GM21825 (cell line): Measurements from ENCODE around the gene CELSR1.

ENCODE experiments used
- ATAC-seq: cut with Tn5 transposase; IDR thresholded peaks from one replicate; pipeline ENCODE4 v1.9.1; 2021; ENCODE audit warnings: mild to moderate bottlenecking, moderate library complexity; ENCODE audit not compliant: unreplicated experiment

CELSR1 gene

DNA sequence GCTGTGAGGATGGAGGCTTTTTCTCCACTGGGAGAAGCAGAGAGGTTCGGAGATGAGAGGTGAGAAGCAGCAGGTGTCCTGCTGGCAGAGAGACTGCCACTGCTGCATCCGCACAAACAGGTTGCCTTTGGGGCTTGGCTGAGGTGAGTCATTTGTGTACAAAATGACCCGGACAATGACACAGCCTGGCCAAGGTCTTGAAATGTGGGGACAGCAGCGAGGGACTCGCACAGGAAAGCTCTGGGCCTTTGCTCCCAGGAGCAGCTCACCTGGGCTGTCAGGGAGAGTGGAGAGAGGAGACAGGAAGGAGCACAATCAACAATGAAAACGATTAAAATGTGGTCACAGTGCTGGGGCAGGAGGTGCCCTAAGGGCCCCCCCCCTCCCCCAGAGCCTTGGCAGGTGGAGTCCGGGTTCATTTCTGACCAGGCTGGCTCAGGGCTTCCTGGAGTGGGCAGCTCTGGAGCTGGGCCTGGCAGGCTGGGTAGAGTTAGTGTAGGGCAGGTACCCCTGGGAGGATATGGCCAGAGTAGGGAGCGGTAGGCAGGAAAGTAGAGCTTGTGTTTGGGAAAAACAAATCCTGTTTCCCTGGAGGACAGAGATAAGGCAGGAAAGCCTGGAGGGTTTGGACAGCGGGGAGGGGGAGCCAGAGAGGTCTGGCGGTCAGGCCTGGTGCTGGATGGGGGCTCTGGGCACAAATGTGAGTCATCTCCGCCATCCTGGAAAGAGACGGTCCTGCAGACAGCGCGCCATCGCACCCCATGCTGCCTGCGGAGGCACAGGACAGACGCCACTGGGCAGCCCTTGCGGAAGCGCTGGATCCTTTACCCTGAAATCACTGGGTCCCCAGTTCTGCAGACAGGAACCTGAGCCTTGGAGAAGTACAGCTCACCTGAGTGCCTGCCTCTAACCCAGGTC, 37.8 kb upstream of the CELSR1 start:
- ATAC-seq, result no peak

DNA sequence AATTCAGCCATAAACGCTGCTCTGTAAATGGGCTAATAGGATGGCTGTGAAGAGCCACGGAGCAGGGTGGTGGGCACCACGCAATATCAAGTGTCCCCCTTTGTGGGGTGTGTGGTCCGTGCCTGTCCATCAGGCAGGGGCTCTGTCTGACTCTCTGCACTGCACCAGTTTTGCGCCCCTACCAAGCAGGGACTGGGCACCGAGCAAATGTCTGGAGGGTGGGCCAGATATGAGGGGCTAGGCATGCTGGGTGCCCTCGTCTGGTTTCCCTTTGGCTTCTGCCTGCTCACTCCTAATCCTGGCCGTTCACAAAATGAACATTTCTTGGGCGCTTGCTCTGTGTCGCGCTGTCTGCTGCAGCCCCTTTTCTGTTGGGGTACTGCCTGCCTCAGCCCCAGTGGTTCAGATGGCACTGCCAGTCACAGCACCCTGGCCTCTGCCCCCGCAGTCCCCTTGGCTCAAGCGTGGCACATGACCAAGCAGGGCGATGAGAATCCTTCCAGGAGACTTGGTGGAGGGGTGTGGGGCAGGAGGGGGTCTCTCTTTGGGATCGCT, 37.1 kb upstream of the CELSR1 start:
- no peak for ATAC-seq

DNA sequence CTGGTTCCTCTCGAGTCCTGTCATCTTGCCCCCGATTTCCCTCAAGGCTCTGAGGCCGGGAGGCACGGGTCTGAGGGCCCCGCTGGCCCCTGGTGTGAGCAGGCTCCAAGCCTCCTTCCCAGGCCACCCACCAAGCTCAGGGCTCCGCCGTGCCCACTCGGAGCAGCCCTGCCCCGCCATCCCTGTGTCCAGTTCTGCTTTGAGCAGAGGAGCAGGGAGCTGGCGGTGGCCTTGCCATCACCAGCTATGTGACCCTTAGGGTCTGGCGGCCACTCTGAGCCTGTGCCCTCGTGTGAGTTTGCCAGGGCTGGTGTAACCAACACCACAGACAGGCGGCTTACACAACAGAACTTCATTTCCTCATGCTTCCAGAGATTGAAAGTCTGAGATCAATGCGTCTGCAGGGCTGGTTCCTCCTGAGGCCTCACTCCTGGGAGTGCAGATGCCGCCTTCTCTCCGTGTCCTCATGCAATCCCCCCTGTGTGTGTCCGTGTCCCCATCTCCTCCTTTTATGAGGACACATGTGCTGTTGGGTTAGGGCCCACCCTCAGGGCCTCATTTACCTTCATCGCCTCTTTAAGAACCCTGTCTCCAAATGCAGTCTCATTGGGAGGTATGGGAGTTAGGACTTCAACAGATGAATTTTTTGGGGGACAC, 36.5 kb upstream of the CELSR1 start:
- ATAC-seq, result no peak

DNA sequence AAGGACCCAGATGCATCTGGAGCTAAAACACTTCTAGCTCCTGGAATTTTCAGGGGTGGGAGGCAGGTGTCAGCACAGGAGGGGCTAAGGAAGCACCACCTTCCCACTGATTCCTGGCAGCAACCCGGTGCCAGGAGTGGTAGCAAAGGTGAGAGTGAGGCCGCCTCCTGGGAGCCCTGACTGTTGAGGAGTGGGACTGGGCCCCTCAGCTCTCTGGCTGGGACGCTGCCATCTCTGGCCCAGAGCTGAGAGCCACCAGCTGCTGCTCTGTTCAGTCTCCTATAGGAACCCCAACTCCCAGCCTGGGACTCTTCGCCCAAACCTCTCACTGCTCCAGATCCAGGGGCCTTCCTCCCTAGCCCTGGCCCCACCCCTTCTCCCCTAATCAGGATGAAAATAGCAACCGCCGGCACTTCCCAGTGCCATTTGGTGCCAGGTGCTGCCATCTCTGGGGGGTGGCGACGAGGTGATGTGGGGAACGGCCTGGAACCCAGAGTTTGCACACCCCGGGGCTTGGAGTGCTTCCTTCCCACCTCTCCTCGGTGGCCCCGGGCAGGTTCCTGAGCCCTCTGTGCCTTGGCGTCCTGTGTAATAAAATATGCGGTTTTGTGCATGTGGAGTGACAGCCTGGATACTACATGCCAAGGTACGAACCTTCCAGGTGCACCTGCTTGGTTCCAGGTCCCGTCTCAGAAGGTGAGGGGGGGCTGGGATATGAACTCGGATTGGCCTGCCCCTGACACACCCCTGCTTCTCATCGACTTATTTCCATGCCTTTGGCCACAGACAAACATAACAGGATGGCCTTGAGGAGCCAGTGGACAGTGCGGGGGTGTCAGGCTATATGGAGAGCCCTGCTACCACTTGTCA, 35.7 kb upstream of the CELSR1 start:
- no peak for ATAC-seq

DNA sequence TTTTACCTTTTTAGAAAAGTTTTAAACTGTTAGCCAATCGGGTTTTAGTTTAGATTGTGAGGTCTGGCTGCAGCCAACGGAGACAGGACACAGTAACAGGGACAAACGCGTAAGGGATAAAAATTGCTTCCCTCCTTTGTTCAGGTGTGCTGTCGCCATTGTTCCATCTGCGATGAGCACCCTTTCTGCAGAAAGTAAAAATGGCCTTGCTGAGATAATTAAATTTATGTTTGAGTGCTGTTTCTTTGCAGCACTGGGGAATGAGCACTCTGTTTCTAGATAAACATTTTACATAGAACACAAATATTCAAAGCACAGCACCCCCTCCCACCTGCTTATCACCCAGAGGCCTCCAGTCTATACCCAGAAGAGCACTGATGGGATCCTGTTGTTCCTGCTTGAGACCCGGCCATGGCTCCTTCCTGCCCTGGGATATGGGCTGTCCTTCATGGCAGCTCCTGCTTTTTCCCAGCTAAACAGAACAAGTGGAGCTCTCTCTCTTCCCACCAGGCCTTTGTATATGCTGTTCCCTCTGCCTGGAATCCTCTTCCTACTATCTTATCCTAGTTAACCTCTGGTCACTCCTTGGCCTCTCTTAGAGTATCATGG, 34.3 kb upstream of the CELSR1 start:
- ATAC-seq, result no peak

DNA sequence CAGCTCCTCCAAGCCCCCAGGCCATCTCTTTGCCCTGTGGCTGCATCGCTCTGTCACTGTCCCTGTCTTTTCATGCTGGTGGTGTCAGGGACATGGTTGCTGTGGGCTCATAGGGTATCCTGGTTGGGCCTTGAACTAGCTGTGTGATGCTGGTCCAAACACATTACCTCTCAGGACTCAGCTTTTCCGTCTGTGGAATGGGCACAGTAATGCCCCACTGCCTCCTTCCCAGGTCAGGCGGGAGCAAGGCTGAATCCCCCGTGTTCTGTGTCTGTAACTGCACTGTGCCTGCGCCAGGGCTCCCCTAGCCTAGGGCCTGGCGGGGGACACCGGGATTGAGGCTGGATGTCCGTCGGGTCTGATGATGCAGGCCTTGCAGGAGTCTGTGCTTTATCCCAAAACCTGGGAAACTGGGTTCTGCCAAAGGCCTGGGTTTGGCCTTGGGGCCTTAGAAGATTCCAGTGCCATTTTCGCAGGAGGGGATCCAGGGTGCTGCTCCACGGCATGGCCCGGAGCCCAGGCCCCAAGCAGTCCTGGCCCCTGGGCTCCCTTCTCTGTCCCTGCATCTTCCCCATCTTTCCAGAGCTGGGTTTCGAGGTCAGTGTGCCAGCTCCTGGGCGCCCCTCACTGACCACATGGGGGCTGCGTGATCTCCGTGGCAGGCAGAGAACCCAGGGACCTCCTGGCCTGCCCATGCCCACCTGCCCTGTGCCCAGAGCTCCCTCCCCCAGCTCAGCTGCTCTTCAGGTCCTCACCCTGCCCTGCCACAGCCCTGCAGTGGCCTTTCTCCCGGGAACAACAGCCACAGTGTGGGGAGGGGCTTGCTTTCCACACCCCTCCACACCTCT, 32.7 kb upstream of the CELSR1 start:
- no peak for ATAC-seq

DNA sequence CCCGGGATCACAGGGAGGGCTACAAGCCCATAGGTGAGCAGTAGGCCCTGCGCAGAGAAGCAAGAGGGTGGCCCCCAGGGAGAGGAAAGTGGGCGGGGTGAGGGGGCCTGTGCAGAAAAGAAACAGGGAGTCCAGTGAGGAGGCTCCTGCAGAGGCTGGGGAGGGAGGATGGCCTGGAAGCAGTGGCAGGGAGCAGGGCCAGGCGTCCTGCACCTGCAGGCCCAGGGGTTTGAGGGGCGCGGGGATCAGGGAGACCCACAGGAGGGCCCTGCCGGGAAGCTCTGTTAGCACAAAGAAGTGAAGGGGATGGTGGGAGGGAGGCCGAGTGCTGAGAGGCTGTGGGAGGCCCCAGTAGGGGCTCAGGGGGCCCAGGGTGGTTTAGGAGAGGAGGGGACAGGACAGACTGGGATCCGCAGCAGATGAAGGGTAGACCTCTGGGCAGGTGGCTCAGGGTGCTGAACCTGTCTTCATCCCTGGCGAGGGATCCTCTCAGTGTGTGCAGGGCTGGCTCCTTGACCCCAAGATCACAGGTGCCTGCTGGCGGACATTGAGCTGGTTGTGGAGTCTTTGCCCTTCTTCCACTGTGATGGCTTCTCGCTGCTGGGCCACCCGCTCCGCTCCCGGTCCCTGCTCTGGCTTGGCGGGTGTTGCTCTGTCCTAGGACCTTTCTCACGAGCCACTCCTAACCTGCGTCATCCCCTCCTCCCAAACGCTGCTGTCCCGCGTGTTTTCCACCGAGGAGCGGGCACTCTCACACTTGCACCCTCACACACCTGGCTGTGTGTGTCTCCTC, 31.8 kb upstream of the CELSR1 start:
- ATAC-seq, result no peak

DNA sequence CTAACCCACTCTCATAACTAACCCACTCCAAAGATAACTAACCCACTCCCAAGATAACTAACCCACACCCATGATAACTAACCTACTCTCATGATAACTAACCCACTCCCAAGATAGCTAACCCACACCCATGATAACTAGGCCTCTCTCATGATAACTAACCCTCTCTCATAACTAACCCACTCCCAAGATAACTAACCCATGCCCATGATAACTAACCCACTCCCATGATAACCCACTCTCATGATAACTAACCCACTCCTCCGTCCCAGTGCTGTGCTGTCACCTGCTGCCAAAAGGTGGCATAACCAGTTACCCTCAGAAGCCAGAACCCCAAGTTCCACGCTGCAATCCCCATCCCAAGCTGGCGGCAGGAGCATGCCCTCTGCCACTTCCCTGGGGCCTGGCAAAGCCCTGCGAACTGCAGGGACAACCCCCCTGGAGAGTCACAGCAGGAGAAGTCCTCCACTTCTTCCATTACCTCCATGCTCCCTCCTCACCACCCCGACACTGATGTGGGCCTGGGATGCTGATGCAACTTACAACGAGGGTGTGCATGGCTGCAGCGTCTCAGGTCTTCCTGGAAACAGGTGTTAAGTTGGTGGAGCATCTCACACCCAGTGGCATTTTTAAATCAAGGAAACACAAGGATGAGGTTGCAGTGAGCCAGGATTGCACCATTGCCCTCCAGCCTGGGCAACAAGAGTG, 30.8 kb upstream of the CELSR1 start:
- no peak for ATAC-seq

DNA sequence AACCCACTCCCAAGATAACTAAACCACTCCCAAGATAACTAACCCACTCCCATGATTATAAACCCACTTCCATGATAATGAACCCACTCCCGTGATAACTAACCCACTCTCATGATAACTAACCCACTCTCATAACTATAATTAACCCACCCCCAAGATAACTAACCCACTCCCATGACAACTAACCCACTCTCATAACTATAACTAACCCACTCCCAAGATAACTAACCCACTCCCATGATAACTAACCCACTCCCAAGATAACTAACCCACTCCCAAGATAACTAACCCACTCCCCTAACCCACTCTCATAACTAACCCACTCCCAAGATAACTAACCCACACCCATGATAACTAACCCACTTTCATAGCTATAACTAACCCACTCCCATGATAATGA, 30.1 kb upstream of the CELSR1 start:
- no peak for ATAC-seq

DNA sequence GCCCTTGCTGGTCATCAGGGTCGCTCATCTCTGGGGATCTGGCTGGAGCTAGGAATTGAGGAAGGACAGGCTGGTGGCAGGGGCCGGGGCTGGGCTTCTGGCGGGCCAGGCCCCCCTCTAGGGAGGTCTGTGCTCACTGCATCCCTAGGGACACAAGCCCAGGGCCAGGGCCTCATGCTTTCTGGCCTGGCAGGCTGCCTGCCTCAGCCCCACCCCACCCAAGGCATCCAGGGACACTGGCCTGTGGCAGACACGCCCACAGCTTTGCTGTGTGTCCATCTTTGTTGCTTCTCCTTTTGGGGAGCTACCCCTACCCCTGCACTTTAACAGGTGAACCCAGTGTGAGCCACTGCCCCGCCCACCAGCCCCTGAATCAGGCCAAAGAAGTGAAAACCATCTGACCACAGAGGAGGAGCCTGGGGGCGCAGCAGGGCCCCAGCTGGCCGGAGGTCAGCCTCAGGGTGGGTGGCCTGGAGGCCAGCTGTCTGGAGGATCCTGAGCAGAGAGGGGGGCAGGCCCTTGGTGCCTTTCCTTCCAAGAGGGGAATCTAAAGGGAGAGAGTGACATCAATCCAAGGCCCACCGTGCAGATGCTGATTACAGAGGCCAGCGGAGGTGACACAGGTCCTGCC, 26.8 kb upstream of the CELSR1 start:
- no peak for ATAC-seq

DNA sequence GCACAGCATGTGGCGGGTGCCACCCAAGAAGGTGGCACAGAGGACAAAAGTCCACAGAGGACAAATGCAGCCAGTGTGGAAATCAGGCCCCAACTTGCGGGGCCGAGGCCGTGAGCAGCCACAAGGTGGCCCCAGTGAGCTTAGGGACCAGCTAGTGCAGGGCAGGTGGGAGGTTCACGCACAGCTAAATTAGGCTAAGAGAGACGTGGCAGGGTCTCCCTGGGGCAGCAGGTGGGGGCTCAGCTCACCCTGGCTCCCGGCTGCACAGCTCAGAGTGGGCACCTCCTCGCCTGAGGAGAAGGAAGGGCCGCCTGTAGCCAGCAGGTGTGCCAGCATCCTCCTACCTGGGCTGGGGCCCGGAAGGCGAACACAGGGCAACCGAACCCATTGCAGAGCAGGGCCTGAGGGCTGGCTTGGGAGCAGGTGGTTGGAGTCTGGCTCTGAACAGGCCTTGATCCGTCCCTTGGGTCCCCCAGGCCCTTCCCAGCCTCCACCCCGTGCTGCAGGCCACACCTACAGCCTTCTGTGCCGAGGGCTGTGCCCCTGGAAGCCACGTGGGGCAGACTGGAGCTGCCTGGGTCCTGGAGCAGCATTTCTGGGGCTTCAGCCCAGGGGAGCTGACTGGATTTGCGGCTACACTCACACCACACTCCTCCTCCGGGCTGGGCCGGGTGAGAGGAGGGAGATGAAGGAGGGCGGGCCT, 26.1 kb upstream of the CELSR1 start:
- ATAC-seq, result no peak

DNA sequence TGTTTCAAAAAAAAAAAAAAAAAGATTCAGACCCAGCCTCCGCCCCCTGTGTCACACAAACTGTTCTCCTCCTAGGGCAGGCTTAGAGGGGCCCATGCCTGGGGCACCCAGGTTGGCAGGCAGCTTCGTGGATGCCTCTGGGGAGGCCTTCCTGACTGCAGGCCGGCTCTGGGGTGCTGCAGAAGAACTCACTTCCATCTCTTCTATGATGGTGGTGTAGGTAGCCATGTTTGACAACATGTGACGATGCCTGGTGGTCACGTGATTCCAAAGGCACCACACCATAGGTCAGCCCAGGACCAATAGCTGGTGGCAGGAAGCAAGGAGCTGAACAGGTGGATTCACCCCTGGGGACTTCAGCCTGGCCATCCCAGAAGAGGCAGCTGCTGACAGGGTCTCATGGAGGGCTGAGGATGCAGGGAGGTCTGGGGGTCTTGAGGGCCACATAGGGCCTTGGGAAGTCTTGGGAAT, 24.1 kb upstream of the CELSR1 start:
- no peak for ATAC-seq

DNA sequence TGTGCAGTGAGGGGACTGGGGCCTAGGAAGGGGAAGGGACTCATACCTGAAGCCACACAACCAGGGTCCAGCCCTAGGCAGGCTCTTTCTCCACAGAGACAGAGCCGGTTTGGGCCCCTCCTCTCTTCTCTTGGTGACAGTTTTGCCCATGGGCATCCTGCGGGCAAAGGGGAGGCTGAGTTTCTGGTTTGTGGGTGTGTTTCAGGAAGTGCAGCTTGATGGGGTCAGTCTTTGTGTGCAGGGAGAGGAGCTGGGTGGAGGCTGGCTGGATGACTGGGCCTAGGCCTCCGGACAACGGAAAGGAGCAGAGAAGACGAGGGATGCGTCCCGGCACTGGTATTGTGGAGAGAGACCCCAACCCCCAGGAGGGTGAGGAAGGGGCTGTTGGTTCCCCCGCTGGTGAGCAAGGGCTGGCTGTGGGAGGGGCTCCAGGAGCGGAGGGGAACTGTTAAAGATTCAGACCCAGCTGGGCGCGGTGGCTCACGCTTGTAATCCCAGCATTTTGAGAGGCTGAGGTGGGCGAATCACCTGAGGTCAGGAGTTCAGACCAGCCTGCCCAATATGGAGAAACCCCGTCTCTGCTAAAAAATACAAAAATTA, 23.4 kb upstream of the CELSR1 start:
- ATAC-seq, result no peak

DNA sequence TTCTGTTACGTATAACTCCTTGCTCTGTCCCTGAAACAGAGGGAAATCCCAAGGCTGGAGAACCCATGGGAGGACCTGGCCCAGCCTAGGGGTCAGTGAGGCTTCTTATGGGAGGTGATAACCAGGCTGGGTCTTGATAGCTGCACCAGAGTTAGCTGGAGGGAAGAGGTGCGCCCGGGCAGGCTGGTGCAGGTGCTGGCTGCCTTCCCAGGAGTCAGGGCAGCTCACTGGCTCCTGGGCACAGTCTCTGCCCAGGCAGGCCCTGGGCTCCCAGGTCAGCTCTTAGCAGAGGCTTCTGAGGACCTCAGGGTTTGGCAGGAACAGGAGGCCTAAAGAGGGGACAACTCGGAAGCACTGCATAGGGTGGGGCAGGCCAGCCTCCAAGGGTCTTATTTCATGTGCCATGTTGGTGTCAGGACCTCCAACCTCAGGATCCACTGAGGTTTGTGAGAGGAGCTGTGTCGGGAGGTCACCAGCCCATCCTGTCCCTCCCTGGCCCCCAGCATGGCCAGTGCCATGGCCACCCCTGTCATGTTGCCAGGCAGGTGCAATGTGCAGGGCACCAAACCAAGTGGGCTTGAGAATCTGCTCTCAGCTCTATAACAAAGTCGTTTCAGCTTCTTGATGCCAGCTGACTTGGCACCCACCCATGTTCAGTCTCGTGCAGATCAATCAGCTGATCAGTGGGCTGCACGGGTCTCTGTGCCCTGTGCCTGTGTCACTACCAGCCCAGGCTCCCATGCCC, 20.5 kb upstream of the CELSR1 start:
- ATAC-seq, result no peak

DNA sequence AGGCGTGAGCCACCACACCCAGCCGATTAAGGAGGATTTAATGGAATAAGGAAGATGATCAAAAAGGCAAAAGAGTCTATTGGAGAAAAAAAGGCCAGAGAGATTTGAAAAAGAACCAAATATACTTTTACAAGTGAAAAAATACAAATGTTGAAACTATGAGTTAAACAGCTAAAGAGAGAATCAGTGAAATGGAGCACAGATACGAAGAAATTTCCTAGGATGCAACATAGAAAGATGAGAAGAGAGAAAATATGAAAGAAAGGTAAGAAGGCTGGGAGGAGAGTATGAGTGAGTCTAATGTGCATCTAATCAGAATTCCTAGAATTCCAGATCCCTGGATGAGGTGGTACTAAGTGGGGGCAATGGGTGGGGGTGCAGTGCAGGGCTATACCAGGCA, 19.4 kb upstream of the CELSR1 start:
- no peak for ATAC-seq

DNA sequence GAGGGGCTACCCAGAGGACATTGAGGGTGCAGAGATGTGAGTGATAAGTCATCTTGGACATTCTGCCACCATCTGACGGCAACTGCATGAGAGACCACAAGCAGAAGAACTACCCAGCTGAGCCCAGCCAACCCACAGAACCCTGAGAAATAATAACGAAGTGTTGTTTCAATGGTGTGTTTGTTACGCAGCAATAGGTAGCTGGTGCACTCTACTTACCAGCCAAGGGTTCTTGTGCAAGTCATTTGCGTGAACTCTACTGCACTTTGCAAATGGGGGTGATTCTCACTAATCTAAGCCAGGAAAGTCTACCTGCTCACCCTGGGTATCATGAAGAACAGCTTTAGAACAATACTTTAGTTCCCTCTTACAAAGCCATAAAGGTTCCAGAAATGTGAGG, 15.8 kb upstream of the CELSR1 start:
- no peak for ATAC-seq
